Right renal cortex interstitium (tissue), 3 donors: ENCODE measurements around the gene MAN1A1. TPM values are rescaled to one million over a fixed set of nuclear protein-coding genes. Genes with fewer than 3 reads are reported as not detected.

ENCODE experiments used
- DNase-seq, 3 donors: peaks; one replicate each; pipeline ENCODE4 v3.0.0-alpha.2; 2013; ENCODE audit warnings: low read depth in 3 of 3, low spot score in 2 of 3
- polyA plus RNA-seq, 3 donors: library from polyadenylated mRNA; unstranded; fragments of 120-200 nt; gene quantifications; one replicate each; pipeline ENCODE4 v1.2.1, GENCODE V29; 2013; ENCODE audit not compliant: insufficient read length in 3 of 3

Gene MAN1A1
- polyA plus RNA-seq, 3 donors = 89.0 to 98.6 (median 94.1) TPM

DNA sequence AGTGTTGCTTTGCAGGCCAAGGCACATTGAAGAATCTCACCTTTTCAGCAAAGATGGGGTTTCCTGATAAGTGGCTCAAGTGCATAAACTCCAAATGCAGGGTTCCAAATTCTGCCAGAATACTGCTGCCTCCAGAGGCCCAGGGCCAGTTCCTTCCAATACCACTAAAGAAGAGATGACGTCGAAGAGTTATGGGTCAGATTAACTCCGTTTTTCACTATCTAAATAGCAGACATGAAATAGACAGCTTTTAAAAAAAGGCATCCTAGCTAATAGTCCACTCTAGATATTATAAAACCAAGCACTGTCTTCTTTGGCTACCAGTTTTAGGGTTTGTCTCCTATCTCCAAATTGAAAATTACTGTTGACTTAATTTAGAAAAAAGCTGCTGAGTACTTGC is 144.8 kb downstream of the MAN1A1 start:
- no peak for DNase-seq

DNA sequence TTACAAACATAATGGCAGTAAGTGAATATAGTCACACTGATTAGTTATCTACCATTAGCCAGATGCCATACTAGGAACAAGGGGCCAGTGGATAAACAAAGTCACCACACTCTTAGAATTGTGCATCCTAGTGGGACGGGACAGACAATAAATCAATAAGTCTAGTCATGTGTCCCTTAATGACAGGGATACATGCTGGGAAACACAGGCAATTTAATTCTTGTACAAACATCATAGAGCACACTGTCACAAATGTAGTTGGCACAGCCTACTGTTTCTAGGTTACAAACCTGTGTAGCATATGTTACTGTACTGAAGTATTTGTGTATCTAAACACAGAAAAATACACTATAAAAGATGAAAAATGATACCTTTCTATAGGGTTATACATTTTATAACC is 148.1 kb downstream of the MAN1A1 start:
- no peak for DNase-seq

DNA sequence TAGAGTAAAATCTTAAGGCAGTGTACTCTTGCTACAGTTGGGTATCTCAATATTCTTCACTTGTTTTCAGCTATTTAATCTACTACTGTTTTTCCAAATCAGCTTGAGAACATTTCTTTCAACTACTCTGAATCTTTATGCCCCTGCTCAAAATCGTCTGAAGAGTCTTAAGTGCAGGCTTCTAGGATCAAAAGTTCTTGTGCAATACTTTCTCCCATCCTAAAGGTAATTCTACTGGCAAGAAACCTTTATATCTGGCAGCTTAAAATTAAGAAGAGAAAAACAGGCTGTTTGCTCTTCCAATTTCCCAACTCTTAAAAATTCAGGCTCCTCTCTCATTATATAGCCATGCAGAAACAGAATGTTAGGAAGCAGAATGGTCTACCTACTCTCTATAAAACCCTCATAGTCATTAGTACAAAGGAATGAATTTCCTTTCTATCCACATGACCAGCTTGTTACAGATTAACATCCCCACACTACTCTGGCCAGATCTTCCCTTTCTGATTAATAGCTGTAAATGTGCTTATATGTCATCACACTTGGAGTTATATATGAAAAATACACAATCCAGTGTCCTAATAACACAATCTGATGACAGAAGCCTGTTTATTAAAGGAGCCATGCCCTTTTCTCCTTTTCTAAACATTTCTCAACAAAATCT is 148.9 kb downstream of the MAN1A1 start:
- no peak for DNase-seq

DNA sequence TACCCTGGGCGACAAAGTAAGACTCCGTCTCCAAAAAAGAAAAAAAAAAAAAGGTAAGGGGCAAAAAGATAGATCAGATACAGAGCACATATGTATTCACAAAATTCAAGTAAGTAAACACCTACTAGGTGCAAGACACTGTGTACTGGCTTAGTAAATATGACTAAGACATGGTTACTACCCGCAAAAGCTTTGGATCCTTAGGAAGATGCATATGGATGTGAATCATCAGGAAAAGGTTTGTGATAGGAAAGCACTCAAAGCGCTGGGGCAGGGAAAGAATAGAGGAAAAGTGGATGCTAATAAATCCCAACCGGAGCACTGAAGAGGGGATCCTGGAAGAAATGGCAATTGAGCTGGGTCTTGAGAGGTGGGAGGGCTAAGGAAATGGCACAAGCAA is 152.3 kb downstream of the MAN1A1 start:
- no peak for DNase-seq

DNA sequence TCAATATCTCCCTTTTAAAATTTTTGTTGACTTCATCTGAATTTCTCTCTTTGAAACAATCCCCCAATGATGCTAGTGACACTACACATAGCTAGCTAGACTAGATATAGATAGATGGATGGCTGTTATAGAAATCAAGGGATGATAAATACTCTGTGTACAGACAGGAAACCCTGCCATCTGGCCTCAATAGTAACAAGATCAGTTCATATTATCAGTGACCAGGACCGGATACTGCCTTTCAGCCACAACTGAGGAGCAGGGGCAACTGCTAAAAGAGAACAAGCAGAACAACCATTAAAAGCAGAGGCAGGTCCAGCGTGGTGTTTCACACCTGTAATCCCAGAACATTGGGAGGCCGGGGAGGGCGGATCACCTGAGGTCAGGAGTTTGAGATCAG is 152.8 kb downstream of the MAN1A1 start:
- no peak for DNase-seq

DNA sequence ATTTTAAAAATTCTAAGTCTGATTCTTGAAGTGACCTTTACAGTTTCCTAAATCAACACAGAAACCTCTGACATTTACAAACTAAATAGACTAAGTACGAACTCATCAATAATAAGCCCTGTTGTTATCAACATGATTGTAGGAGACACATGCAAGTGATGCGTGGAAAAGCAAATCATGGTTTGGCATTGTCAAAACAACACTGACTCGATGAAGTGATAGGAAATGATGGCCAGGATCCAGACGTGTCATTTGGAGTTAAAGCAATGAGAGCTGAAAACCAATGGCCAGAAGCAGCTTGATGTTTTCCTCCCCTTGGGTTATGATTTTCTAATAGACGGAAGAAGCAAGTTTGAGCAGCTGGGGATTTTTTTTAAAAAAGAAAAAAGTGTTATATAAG is 153.7 kb downstream of the MAN1A1 start:
- DNase-seq = no peak

DNA sequence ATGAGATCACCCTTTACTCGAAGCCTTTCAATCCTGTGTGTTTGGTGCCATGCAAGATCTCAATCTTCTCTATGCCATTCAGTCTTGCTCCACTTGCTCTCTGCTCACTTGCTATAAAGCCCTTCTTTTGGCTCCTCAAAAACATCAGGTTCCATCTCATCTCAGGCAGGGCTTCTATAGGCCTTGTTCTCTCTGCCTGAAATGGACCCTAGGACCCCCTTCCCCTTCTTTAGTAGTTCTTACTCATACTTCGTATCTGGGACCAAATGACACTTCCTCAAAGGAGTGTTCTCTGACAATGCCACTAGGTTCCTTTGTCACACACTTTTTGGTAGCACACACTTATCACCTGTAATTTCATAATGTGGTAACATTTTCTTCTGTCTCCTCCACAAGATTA is 154.4 kb downstream of the MAN1A1 start:
- DNase-seq = no peak

DNA sequence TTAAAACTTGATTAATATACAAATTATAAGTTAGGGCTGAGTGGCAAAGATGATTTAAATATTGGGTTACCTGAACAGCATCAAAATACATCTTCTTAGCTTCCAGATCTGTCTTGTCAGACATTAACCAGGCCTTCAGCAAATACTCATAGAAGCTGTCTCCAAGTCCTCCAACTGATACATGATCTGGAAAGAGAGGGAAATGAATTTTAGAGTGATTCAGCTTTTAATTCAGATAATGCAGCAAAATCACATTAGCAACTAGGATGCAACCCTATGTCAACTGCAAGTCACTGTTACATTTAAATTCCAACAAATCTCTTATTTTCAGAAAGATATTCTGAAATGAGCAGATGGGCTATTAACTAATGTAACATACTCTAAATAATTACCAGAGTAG is 155.9 kb downstream of the MAN1A1 start:
- DNase-seq = no peak

DNA sequence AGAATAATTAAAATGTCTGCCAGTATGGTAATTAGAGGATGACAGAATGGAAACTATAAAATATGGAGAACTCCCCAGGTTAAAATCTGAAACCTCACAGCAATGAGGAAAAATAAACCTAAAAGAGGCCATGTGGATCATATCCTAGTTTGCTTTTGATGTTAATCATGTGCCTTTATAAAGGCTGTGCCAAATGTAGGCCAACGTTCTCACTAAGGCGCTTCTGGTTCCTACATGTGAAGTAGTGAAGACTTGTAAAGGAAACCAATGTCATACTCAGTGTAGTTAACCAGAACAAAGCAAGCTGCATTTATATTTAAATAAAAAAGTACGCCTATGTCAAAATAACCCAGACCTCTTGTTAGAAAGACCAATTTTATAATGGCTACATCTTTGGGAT is 157.4 kb downstream of the MAN1A1 start:
- DNase-seq = no peak

DNA sequence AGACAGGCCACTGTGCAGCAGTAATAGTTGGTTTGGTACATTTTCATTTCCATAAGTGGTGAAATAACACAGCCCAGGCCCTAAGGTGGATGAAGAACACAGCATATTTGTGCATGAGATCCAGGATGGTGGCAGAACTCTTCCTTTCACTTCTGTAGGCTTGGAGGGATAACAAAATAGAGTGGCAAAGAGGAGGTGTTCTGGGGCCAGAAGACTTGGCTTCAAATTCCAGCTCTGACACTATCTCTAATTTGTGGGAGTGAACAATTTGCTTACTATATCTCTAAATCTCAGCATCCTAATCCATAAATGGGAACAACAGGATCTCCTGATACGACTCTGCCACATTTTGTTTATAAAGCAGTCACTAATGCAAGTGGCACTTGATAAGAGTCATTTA is 159.4 kb downstream of the MAN1A1 start:
- no peak for DNase-seq

DNA sequence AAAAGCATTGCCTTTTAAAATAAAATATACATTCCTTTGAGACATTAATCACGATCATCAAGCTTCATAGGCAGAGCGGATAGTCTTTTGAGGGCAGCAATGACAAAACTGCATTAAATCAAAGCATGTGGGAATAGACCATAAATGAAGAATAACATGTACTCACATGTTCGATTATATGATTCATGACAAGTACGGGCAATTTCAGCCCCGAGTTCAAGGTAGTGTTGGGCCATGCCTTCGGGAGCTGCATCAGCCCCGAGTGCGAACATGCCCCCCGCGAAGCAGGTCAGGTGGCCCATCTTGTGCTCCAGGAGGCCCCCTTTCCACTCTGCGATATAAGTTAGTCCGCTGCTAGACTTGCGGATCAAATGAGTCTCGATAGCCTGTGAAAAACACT is 160.1 kb downstream of the MAN1A1 start:
- DNase-seq = no peak

DNA sequence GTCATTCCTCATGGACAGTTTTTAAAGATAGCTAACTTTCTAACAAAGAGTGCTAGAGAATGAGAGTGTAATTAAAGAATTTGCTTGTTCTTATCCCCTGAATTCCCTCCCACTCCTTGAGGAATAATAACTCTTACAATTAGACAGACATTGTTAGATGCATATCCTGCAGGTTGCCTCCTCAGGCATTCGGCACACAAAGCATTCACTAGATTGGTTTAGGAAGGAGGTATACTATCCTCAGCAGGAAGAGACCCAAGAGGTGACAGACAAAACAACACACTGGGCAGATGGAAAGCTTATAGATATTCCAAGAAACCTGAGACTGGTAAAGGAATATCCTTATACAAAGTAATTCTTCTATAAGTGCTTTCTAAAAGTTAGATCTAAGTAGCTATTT is 162.0 kb downstream of the MAN1A1 start:
- DNase-seq = no peak

DNA sequence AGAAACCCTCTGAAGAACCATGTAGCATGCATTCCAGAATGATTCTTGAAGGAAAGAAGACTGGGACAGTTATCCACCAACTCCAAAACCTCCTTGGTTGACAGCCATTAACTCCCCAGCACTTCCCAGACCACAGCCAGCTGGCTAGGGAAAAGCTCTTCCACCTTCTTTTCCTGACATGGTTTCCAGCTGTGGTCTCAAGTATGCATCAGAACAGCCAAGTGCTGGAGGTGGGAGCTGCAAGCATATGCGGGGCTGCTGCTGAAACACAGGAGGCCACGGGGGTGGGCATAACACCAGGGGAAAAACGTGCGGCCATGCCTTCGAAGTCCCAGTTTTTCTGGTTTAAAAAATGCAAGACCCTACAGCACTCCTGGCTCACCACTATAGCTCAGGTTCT is 163.1 kb downstream of the MAN1A1 start:
- no peak for DNase-seq

DNA sequence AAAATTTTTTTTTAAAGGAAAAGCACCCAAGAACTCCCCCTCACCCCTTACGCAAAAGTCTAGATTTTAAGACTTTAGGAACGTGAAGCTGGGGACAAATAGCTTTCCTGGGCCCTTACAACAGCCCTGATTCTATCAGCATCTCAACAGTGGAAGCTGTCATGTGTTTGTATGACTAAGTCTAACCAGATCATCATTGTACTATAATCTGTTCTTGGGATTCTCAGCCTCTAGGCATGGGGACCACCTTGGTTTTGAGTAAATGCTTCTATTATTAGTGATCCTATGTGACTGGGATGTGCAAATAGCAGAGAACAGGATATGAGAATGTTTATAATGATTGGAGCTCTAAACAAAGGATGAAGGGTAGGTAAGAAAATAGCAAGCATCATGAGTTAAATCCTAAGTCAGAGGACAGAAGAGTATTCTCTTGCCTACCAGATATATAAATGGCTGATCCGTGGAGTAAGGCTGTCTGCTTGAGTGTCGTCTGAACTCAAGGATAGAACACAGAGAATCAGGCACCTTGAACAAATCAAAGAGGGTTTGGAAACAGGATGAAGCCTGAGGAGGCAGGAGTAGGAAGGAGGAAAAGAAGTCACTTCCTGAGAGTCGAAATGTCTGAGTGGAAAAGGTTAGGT is 165.4 kb downstream of the MAN1A1 start:
- no peak for DNase-seq

DNA sequence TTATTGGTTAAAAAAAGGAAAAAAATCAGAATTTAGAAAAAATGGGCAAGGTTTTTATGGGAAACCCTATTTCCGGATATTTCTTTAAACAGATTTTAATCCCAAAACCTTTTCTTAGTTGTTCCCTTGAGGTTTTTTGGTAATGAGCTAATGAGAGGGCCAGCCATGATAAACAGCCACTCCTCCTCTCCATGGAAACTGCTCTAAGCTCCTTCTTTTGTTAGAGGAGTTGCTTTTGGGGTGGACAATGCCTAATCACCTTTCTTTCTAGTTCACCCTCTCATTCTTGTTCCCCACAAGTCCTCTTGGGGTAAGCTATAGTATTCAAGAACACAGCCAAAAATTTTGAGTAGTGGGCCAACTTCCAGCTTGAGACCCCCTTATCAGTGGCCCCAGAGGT is 166.1 kb downstream of the MAN1A1 start:
- DNase-seq = no peak

DNA sequence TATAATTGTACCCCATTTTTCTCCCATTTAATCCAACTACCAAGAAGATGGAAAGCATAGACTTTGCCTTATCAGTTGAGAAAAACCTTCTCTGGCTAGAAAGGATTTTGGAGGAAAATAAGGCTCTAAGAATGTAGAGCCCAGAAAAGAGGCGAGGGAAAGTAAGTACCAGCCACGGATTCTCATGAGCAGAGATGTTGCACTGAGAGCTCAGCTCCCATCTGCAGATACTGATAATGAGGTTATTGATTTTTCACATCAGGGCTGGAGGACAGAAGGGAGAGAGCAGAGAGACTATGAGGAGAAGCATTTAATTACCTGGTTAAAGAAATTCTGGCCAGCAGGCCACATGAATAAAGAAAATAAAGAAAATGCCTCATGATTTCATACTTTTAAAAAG is 166.7 kb downstream of the MAN1A1 start:
- no peak for DNase-seq

DNA sequence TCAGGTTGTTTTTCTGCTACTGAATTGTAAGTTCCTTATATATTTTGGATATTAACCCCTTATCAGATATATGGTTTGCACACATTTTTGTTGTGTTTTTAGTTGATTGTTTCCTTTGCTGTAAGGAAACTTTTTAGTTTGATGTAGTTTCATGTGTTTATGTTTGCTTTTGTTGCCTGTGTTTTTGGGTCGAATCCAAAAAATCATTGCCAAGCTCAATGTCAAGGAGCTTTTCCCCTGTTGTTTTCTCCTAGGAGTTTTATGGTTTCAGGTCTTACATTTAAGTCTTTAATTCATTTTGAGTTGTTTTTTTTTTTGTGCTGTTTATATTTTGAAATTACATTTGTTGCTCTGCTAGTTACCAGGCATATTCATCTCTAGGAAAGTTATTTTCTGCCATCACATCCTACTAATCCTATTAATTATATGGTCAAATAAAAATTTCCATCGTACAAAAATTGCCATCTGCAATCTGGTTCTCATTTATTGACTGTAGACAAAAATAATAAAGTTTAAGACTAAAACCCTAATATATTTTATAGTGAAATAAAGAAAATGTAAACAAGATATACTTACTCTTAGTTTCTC is 167.3 kb downstream of the MAN1A1 start:
- no peak for DNase-seq

DNA sequence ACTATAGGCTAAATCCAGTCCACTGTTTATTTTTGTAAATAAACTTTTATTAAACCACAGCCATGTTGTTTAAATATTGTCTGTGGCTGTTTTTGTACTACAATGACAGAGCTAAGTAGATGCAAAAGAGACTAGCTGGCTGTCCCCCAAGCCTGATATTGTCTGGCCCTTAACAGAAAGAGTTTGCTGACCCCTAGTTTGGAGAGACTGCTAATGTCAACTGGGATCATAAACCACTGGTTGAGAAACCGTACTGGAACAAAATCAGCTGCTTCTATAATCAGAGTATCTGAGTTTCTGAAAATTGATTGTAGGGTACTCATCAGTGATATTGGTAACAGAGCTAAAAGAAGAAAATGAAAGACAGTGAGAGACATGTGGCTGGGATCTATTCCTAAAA is 168.5 kb downstream of the MAN1A1 start:
- DNase-seq = no peak

DNA sequence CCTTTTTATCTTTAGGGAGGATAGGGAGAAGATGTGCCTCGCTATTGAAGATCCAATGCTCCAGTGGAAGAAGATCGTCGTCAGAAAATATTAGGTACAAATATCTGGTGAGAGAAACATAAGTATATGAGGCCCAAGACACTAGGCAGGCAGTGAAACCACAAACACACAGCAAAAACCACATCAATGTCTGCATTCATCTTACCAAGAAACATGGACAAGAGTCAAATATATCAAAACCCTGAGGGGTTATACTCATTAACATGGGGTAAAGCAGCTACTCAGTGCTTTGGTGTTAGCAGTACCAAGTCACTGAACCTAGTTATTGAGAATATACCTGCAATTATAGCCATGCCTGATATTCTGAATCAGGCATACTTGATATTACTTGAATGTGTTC is 169.7 kb downstream of the MAN1A1 start:
- no peak for DNase-seq

DNA sequence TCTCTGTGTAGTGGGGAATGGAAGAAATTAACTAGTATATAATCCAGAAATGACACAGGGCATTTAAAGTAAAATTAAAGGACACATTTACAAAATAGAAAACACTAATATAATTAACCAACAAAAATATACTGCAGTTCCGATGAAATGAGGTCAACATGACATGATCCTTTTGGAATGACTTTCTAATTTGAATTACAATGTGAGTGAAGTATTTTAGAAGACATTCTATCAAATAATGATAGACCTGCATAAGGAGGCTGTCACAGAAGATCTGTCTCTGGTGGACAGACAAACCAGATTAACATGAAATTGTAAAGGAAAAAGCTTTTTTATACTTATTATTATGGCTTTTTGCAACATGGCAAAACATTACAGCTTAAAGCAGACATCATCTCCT is 170.5 kb downstream of the MAN1A1 start:
- no peak for DNase-seq

DNA sequence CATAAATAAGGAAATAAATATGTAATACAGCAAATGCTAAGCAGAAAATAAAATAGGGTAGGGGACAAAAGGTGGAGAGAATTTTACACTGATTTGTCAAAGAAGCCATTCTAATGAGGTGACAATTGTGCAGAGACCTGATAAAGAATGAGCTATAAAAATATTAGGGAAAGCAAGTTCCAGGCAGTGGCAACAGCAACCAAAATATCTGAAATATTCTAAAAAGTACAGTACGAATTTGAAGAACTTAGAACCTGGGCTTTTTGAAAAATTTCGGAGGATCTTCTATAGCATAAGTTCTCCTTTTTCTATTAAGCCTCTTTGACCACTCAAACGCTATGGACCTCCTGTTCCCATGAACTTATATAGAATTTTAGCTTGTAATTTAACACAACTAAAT is 173.1 kb downstream of the MAN1A1 start:
- DNase-seq = no peak
